DMS114 treated with DMSO at 0.1 percent for 48 hours (cell line): ENCODE data around the gene EGR1.
A peak's percentile ranks its signal among the peaks of the same experiment; 100 is the strongest.
"Not testable (repeated sequence)": the region's sequence is repeated elsewhere in the genome, so short reads cannot be mapped to it uniquely, and the experiment has no call there.

Experiments used
- DNase-seq: peaks from one replicate; lab custom pipeline; 2025; ENCODE audit not compliant: unreplicated experiment; lab: John Stamatoyannopoulos, UW

The EGR1 gene

GRCh38 chr5:138468966-138469539 lies 3.8 kb downstream of the EGR1 start:
- DNase-seq = no peak

- no peak for DNase-seq
These were observed 4.5 kb downstream of the EGR1 start for GRCh38 chr5:138469540-138470321.

- no peak for DNase-seq
These were observed 5.2 kb downstream of the EGR1 start for GRCh38 chr5:138470322-138471051.

GRCh38 chr5:138471052-138471361 lies 5.7 kb downstream of the EGR1 start:
- DNase-seq = no peak

- DNase-seq = no peak
These were observed 7.1 kb downstream of the EGR1 start for GRCh38 chr5:138472353-138472752.

- not testable (repeated sequence) for DNase-seq
These were observed 7.9 kb downstream of the EGR1 start for GRCh38 chr5:138473151-138473550.

- DNase-seq = no peak
These were observed 11.6 kb downstream of the EGR1 start for GRCh38 chr5:138476918-138477317.

GRCh38 chr5:138482638-138483037 lies 17.4 kb downstream of the EGR1 start:
- no peak for DNase-seq

GRCh38 chr5:138488481-138488945 lies 23.2 kb downstream of the EGR1 start:
- DNase-seq = no peak

GRCh38 chr5:138489683-138490061 lies 24.4 kb downstream of the EGR1 start:
- no peak for DNase-seq

- no peak for DNase-seq
These were observed 25.5 kb downstream of the EGR1 start for GRCh38 chr5:138490648-138491283.

GRCh38 chr5:138491284-138491648 lies 26.0 kb downstream of the EGR1 start:
- no peak for DNase-seq

GRCh38 chr5:138491669-138492559 lies 26.6 kb downstream of the EGR1 start:
- DNase-seq = peak; percentile 75

GRCh38 chr5:138492560-138493045 lies 27.3 kb downstream of the EGR1 start:
- DNase-seq = no peak

GRCh38 chr5:138495351-138495750 lies 30.1 kb downstream of the EGR1 start:
- no peak for DNase-seq

- no peak for DNase-seq
These were observed 33.1 kb downstream of the EGR1 start for GRCh38 chr5:138498376-138498775.

- no peak for DNase-seq
These were observed 36.8 kb downstream of the EGR1 start for GRCh38 chr5:138502121-138502520.

- no peak for DNase-seq
These were observed 37.2 kb downstream of the EGR1 start for GRCh38 chr5:138502521-138502920.

- peak; percentile 84 for DNase-seq
These were observed 38.4 kb downstream of the EGR1 start for GRCh38 chr5:138503487-138504270.

GRCh38 chr5:138504799-138505198 lies 39.5 kb downstream of the EGR1 start:
- no peak for DNase-seq
